Right cardiac atrium (tissue), 5 donors: ENCODE measurements around the gene LYSMD1. TPM values are rescaled to one million over a fixed set of nuclear protein-coding genes. Genes with fewer than 3 reads are reported as not detected.
A peak's percentile ranks its signal among the peaks of the same experiment; 100 is the strongest.

ENCODE experiments used
- ATAC-seq, 2 donors: fragments of 200-7000 bp; cut with Tn5 transposase; one replicate each; pipeline versions ENCODE4 v1.8.0 to v1.9.1; 2020; ENCODE audit warnings: moderate library complexity in 2 of 2, mild to moderate bottlenecking in 1 of 2
- DNase-seq, 3 donors: peaks; one replicate each; pipeline ENCODE4 v3.0.0-alpha.2; 2020
- H3K27ac ChIP-seq: one replicate; pipeline ENCODE4 v1.5.1; 2013; ENCODE audit warnings: mild to moderate bottlenecking, low read length, control low read depth, moderate library complexity
- H3K27me3 ChIP-seq: one replicate; pipeline ENCODE4 v1.6.1; 2013; ENCODE audit not compliant: control insufficient read depth, insufficient read depth
- H3K4me1 ChIP-seq: one replicate; pipeline ENCODE4 v1.6.1; 2013; ENCODE audit warnings: low read length; ENCODE audit not compliant: control insufficient read depth, insufficient read depth
- H3K4me3 ChIP-seq: one replicate; pipeline ENCODE4 v1.5.1; 2013; ENCODE audit warnings: low read length, control low read depth
- H3K9me3 ChIP-seq: one replicate; pipeline ENCODE4 v1.6.1; 2013; ENCODE audit warnings: low read length; ENCODE audit not compliant: control insufficient read depth
- WGBS: extraction: QIAGEN DNeasy Blood & Tissue Kit; methylation state at CpG from one replicate; pipeline ENCODE4 v1.1.7; 2013; 5-methylcytosine and 5-hydroxymethylcytosine counted together
- intact Hi-C, 4 donors: fragments of 100-400 bp; cut with DNase I; formaldehyde crosslinking; loops; one replicate each; pipeline versions ENCODE4 v1.11.0 to v1.14.0; 2022 to 2023
- polyA plus RNA-seq: library from polyadenylated mRNA; stranded (reverse); fragments of 200-250 nt; gene quantifications from one replicate; pipeline ENCODE4 v1.2.3, GENCODE V29; 2013
- total RNA-seq, 4 donors: library from RNA; stranded (reverse); fragmentation: NEBNext Ultra II Directional; extraction: Animal tissue kit (Norgen Biotek cat#: 25700); gene quantifications; one replicate each; pipeline ENCODE4 v1.2.1, GENCODE V29; 2021
- donor health status: healthy with polysubstance abuse.
- donor health status: DM: no; HTN: yes; CAD: no.
- donor health status: DM: no; HTN: no; CAD: no.
- donor health status: DM: no; HTN: yes; CAD: no; lungs with severe emphysema.
- donor health status: DM: yes; HTN: yes; CAD: no.

Gene LYSMD1
- total and polyA plus RNA-seq, 5 donors: 8.5 to 16.5 (median 15.0) TPM

DNA sequence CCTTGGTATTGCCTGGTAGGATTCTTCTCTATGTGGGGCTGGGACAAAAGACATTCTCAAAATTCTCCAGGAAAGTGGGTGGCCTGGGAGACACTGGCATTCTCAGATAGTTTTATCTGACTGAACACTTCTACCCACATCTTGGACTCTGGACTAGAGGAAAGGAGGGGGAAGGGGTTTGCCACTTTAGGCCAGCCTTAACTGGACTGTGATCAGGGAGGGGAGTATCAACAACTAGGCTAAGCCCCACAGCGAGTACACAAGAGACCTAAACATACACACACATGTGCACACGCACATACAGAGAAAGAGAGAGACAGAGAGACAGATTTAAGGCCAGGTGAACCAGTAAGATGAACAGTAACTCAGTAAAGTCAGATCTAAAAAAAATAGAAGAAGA lies 18.0 kb downstream of the LYSMD1 start:
- ATAC-seq (no peak), DNase-seq (no peak)
- intact Hi-C loops: no loop called here
- Histone ChIP-seq H3K27me3 (no peaks in the 10 kb centered on the region), H3K27ac (peak overlapping the region; percentile 89), H3K9me3 (no peaks in the 10 kb centered on the region), H3K4me3 (no peak overlapping the region), H3K4me1 (peaks cover 17% of the 10 kb centered on the region)
- 94% methylated on average over 2 of the region's 2 CpGs for whole genome bisulfite sequencing

DNA sequence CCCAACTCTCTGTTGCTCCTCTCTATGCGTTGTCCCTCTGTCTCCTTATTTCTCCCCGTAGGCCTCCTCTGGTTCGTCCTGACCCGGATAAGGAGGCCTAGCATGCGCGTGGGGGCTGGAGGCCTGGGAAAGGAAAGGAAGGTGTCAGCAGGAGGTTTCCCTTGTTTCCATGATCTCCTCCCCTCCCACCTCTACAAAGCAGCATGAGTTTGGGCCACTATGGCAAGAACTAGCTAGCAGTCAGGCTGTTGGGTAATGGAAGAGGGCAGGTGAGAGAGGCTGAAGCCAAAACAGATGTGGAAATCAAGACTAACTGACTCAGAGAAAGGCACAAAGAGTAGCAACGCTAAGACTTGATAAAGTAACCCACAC lies 18.6 kb downstream of the LYSMD1 start:
- no peaks in the 10 kb centered on the region for H3K27me3 ChIP-seq
- peak overlapping the region; percentile 89 for H3K27ac ChIP-seq
- H3K4me1 ChIP-seq: peaks cover 19% of the 10 kb centered on the region
- H3K9me3 ChIP-seq: no peaks in the 10 kb centered on the region
- no peak for ATAC-seq
- DNase-seq: no peak
- intact Hi-C loops: no loop called here
- H3K4me3 ChIP-seq: peak overlapping the region; percentile 74
- WGBS: 7% methylated on average over 7 of the region's 7 CpGs

DNA sequence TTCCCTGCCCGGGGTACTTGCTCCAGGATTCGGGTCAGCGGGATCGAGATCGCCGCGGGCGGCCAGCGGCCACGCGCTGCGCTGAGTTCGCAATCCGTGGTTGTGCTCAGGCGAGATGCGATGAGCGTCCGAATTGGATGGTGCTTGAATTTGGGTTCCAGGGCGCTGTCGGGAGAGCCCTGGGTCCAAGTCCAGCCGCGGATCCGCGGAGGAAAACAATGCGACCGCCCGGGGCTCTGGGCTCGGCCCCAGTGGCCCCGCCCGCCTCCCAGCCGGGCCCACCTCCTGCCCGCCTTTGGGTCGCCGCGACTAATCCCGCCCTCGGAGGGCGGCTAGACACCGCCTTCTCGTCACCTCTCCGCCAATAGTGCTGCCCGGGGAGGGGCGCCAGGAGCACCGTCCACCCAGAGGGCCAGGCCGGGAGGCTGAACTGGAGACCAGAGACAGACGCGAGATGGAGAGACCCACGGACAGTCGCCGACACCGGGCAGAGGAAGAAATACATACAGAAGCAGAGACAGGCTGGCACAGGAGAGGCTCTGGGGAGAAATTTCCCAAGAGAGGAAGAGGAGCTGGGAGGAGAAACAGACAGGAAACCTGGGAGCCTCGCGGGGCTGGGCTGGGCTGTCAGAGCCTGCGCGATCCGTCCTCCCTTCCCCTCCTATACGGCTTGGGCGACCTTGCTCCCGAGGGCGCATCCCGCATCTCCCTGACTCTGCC lies 19.1 kb downstream of the LYSMD1 start, which contains the start of gene SEMA6C:
TSS of gene SEMA6C (minus strand) at position 220 of the 720 bp plus-strand sequence. CDS start 4,010 bp downstream, outside the sequence.
- no peaks in the 10 kb centered on the region for H3K27me3 ChIP-seq
- H3K4me1 ChIP-seq: peaks cover 19% of the 10 kb centered on the region
- intact Hi-C loops: no loop called here

DNA sequence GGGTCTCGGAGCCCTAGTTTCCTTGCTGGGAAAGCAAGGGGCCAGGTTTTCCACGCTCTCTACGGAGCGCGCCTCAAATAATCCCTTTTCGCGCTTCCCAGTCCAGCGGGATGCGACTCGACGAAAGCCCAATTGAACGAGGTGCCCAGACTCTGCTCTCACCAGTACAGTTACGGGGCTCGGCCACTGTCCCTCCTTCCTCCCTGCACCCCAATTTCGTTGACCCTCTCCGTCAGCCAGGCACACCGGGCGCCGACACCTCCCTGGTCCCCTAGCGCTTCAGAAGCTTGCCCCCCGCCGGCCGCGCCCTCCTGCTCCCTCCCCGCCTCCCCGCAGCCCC lies 19.7 kb downstream of the LYSMD1 start:
- Histone ChIP-seq H3K4me1 (peaks cover 19% of the 10 kb centered on the region), H3K27me3 (no peaks in the 10 kb centered on the region), H3K9me3 (no peaks in the 10 kb centered on the region), H3K27ac (peak overlapping the region; percentile 95), H3K4me3 (peak overlapping the region; percentile 74)
- ATAC-seq (peak; percentile 3 to 6), DNase-seq (no peak)
- under 1% methylated on average over 26 of the region's 26 CpGs for WGBS
- intact Hi-C loops: no loop called here

More for the DNA sequence above, 19.1 kb downstream of the LYSMD1 start, which contains the start of gene SEMA6C:
- ATAC-seq: peak; percentile 97
- under 1% methylated on average over 61 of the region's 61 CpGs for WGBS
- Histone ChIP-seq H3K27ac (peak within 1 kb of the TSS; percentile 95), H3K4me3 (peak within 1 kb of the TSS; percentile 74), H3K9me3 (no peaks in the 10 kb centered on the region)
- DNase-seq: peak; percentile 97 to 99 (median 98)

DNA sequence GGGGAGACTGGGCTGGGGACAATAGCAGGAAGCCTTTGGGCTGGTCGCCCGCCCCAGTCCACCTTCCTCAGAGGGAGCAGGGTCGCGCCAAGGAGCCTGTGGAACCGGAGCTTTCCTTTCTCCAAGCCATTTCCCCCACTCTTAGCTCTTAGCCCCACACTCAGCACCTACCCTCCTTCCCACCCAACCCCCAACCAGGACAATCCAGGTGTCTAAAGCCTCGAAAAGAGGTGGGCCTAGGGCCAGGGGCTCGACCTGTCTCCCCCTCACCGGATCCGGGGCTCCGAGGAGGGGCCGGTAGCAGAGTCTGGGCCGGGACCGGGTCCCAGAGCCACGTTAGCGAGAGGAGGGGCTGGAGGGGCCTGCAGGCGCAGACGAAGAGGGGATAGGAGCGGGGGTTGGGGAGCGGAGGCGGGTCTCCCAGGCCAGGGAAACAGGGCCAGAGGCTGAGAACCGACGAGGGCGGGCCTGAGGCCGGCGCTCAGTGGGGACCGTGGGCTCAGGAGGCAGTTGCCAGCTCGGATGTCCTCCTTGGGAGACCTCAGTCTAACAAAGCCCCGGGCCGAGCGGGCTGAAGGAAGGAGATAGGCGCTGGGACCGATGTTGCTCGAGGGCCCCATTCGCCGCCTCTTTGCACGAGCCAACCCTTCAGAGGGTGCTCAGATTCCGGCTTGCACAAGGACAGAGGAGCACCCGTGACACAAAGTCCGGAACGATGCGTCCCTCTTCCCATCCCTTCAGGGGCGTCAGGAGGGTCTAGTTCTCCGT lies 20.2 kb downstream of the LYSMD1 start:
- intact Hi-C loops: no loop called here

DNA sequence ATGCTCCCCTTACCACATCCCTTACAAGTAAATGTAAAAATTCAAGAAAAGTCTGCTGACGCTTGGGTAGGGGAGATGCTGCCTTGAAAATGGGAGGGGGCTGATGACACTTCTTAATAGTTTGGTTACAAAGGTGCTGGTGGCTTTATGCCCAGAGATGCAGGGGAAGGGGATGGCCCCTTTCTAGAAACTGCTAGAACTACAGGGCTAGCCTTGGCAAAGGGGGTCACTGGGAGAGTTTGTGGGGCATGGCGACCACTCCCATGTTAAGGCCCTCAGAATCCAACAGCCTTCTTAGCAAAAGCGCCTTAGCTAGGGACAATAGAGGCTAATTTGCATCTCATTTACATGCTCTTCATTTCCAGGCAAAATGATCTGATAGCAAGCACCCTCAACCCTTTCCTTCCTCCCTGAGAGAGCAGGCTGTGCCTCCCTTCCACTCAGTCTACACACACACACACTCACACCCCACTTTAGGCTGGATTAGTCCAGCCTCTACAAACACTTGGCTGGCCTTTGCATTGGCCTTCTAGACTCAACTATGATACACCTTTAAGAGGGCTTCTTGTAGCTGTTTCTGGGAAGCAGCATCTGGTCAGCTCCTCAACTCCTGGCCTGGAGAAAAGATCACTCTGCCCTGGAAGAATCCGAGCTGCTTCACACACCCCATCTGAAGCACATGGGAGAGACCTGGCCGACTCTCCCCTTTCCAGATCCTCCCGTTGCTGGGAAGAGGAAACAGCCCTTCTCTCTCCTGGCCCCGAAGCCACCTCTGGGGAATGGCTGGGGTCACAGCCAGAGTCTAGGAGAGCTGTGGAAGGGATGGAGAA lies 21.0 kb downstream of the LYSMD1 start:
- intact Hi-C loops: no loop called here
- Histone ChIP-seq H3K9me3 (no peaks in the 10 kb centered on the region), H3K27ac (peak overlapping the region; percentile 95), H3K4me3 (peak overlapping the region; percentile 74), H3K27me3 (no peaks in the 10 kb centered on the region), H3K4me1 (peaks cover 19% of the 10 kb centered on the region)
- DNase-seq (peak in 1 of 3 donors; percentile 73), ATAC-seq (peak in 1 of 2 donors; percentile 3)
- 43% methylated on average over 7 of the region's 7 CpGs for WGBS

More for the DNA sequence above, 20.2 kb downstream of the LYSMD1 start:
- Histone ChIP-seq H3K4me3 (peak overlapping the region; percentile 74), H3K27ac (peak overlapping the region; percentile 95), H3K4me1 (peaks cover 19% of the 10 kb centered on the region), H3K9me3 (no peaks in the 10 kb centered on the region), H3K27me3 (no peaks in the 10 kb centered on the region)
- ATAC-seq (peak; percentile 9 to 24), DNase-seq (peak; percentile 44 to 77 (median 73))
- 6% methylated on average over 43 of the region's 43 CpGs for WGBS

DNA sequence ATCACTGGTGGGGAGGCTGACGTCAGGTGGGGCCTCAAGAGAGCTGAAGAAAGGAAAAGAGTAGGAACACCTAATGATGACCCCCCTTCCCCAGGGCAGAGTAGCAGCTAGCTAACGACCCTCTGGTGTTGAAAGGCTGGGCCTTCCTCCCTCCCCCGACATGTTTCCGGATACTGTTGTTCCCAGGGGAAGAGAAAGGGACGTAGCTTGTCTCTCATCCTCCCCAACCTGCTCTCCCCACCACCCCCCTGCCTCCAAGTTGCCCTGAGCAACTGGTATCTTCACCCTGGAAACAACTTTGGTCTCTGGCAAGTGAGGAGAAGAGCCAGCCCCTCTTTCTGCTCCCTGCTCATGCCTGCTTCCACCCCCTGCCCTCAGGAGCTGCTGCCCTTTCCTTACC lies 21.7 kb downstream of the LYSMD1 start:
- Histone ChIP-seq H3K4me3 (no peak overlapping the region), H3K27ac (peak overlapping the region; percentile 95), H3K9me3 (no peaks in the 10 kb centered on the region), H3K27me3 (no peaks in the 10 kb centered on the region), H3K4me1 (peaks cover 19% of the 10 kb centered on the region)
- 26% methylated on average over 5 of the region's 5 CpGs for WGBS
- ATAC-seq: no peak
- DNase-seq: peak in 1 of 3 donors; percentile 32
- intact Hi-C loops: no loop called here

DNA sequence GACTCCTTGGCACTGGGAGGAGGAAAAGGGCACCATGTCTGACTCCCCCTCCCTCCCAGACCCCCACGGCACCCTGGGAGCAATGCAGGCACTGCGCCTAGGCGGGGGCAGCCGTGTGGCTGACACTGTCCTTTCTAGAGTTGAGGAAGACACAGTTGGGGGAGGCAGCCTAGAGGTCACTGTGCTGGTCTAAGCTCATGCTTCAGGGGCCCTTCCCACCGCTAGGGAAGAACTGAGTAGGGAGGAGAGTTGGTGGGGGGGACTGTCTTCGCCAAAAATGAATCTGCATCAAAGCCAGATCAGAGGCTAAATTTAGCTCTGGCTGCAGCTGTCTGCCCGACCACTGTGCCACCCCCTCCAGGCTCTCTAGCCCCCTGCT lies 22.7 kb downstream of the LYSMD1 start:
- Histone ChIP-seq H3K4me1 (peaks cover 19% of the 10 kb centered on the region), H3K4me3 (no peak overlapping the region)
- no peak for ATAC-seq

DNA sequence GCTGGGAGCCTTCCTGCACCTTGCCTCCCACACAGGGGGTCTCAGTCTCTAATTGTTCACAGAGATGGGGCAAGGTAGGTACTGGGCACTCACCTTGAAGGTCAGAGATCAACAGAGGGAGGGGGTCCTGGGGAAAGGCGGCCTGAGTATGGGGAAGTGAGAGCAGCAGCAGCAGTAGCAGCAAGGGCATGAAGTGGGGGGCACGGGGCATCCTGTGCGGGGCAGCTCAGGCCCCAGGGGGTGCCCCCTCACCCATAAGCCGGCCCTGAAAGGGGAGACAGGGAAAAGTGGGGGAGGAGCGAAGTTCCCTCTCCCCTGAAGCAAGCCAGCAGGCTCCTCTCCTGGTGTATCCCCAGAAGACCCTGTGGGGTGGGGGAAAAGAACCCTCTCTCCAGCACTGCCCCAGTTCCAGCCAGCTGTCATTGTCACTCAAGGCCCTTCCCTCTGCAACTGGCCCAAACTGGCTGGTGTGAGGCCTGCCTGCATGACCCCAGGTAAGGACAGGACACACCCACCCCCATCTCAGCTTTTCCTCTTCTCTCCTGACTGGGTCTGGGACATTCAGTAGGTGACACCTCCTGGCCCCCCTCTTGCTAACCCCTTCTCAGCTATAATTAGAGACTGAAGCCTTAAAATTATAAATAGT lies 23.2 kb downstream of the LYSMD1 start:
- Histone ChIP-seq H3K27me3 (no peaks in the 10 kb centered on the region), H3K4me1 (peaks cover 19% of the 10 kb centered on the region), H3K4me3 (no peak overlapping the region), H3K27ac (peak overlapping the region; percentile 68), H3K9me3 (no peaks in the 10 kb centered on the region)
- intact Hi-C loops: no loop called here
- peak in 1 of 2 donors; percentile 4 for ATAC-seq
- 71% methylated on average over 5 of the region's 5 CpGs for WGBS
- DNase-seq: peak in 1 of 3 donors; percentile 64

More for the DNA sequence above, 22.7 kb downstream of the LYSMD1 start:
- DNase-seq: peak in 2 of 3 donors; percentile 21 to 43
- Histone ChIP-seq H3K9me3 (no peaks in the 10 kb centered on the region), H3K27ac (peak overlapping the region; percentile 95), H3K27me3 (no peaks in the 10 kb centered on the region)
- intact Hi-C loops: no loop called here
- 44% methylated on average over 7 of the region's 7 CpGs for WGBS

DNA sequence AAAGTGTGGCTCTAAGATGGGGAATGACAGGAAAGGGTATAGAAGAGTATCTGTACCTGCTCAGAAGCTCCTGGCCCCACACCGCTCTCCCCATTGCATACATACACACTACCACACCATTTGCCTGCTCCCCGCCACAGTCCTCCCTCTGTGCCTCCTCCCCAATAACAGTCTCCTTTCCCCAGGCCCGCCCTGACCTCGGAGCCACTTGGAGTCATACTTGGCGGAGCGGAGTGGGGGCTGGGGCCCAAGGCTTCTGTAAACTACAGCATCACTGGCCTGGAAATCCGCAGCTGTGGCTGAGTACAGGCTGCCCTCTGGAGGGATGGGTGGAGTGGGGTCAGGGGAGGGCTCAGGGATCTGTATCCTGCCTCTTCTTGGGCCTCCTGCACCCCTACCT lies 27.9 kb downstream of the LYSMD1 start:
- WGBS: 95% methylated on average over 7 of the region's 7 CpGs
- no peaks in the 10 kb centered on the region for H3K9me3 ChIP-seq

More for the DNA sequence above, 27.9 kb downstream of the LYSMD1 start:
- Histone ChIP-seq H3K4me3 (no peak overlapping the region), H3K27ac (no peak overlapping the region), H3K4me1 (peaks cover 3% of the 10 kb centered on the region), H3K27me3 (no peaks in the 10 kb centered on the region)
- DNase-seq (no peak), ATAC-seq (no peak)
- intact Hi-C loops: loop anchor here in 1 of 4 donors (10.0 kb wide), 1 partner anchor 113 kb away; no protein-coding TSS in a partner anchor
